ENCODE measurements around the gene MYO15B. TPM values are rescaled to one million over a fixed set of nuclear protein-coding genes. Genes with fewer than 3 reads are reported as not detected.

The MYO15B gene
- total and polyA plus RNA-seq, 2 of the 13 experiments (the other 11 are each of a cell fraction or from before 2014, with no cell fraction given), result 2.8 to 8.1 TPM

DNA sequence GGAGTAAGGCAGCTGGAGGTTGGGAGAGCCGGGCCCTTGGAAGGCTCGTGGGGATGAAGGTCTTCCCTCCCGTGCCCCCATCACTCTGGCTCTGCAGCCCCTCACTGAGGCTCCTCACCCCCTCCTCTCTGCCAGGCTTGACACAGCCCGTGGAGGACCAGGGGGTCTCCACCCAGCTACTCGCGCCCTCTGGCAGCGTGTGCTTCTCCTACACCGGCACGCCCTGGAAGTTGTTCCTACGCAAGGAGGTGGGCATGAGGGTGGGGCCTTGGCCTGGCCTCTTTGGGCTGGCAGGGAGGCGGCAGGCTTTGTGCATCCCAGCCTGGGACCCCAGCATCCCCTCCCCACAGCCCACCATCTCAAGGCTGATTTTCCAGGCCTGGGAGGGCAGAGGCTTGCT is 30.1 kb downstream of the MYO15B start:
- in situ Hi-C loops (cut with HindIII; ENCODE audit: extremely low pct_ligation_motif_present, low pct_unique_long_range_greater_than_20kb) (loop anchor here (10.0 kb wide), 1 partner anchor 137 kb away; no protein-coding TSS in a partner anchor), intact Hi-C loops (cut with micrococcal nuclease; ENCODE audit: unreplicated experiment) (no loop called here)
- no TSS peak for BruUV-seq (replicated peaks)
- Histone ChIP-seq H3K4me1 (ENCODE audit: insufficient read depth, low read length) (peaks cover 25% of the 10 kb centered on the region), H3K4me3 (replicated peaks in 1 of 3; ENCODE audit: insufficient read depth in 1 of 3, low read depth in 2 of 3, low read length in 3 of 3) (no peak overlapping the region), H3K27ac (ENCODE audit: extremely low read length, insufficient read depth, low read length) (no peak overlapping the region), H3K27me3 (ENCODE audit: control insufficient read depth in 1 of 2, insufficient read depth in 2 of 2, low read length in 2 of 2) (no peaks in the 10 kb centered on the region), H3K9ac (ENCODE audit: insufficient read depth, low read depth, low read length) (no peak overlapping the region), H4K20me1 (ENCODE audit: insufficient read depth, low read length) (no peaks in the 10 kb centered on the region; the same call in 1 of the 2 replicates), H3K79me2 (ENCODE audit: insufficient read depth, low read length) (no peaks in the 10 kb centered on the region), H3K9me3 (ENCODE audit: low read length) (no peaks in the 10 kb centered on the region), H3K36me3 (replicated peaks in 1 of 2; ENCODE audit: control insufficient read depth in 1 of 2, insufficient read depth in 2 of 2, low read length in 2 of 2) (no peaks in the 10 kb centered on the region), H2AFZ (ENCODE audit: low read length) (no peak overlapping the region), H3K4me2 (ENCODE audit: low read depth, low read length) (no peak overlapping the region)
- ChIA-PET POLR2A (interaction anchor here (1.4 to 1.8 kb wide), 3 partner anchors 12 to 29 kb away, joined by 3 to 6 read pairs (median 4); partner anchors contain the start of gene SMIM5), CTCF (ENCODE audit: low intra/inter-chr PET ratio, low total read pairs) (no interaction called here)
- TF ChIP-seq, protein P1, sequence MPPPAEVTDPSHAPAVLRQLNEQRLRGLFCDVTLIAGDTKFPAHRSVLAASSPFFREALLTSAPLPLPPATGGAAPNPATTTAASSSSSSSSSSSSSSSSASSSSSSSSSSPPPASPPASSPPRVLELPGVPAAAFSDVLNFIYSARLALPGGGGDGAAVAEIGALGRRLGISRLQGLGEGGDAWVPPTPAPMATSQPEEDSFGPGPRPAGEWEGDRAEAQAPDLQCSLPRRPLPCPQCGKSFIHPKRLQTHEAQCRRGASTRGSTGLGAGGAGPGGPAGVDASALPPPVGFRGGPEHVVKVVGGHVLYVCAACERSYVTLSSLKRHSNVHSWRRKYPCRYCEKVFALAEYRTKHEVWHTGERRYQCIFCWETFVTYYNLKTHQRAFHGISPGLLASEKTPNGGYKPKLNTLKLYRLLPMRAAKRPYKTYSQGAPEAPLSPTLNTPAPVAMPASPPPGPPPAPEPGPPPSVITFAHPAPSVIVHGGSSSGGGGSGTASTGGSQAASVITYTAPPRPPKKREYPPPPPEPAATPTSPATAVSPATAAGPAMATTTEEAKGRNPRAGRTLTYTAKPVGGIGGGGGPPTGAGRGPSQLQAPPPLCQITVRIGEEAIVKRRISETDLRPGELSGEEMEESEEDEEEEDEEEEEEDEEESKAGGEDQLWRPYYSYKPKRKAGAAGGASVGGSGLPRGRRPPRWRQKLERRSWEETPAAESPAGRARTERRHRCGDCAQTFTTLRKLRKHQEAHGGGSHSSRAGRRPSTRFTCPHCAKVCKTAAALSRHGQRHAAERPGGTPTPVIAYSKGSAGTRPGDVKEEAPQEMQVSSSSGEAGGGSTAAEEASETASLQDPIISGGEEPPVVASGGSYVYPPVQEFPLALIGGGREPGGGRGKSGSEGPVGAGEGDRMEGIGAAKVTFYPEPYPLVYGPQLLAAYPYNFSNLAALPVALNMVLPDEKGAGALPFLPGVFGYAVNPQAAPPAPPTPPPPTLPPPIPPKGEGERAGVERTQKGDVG (CRISPR knock-in tag; IDR thresholded peaks at IDR 0.05; ENCODE audit: borderline replicate concordance), result no peak
- TF ChIP-seq ZNF24 (IDR thresholded peaks at IDR 0.05) (no peak), AGO2 (optimal IDR thresholded peaks at IDR 0.05; ENCODE audit: low read depth, low read length) (peak; percentile 51), AGO1 (IDR thresholded peaks at IDR 0.05; ENCODE audit: low read depth, low read length, poor library complexity, severe bottlenecking) (peak; percentile 28), ZNF883 (CRISPR knock-in tag; IDR thresholded peaks at IDR 0.05; ENCODE audit: not compliant biosample characterization) (no peak), DNMT1 (CRISPR knock-in tag; IDR thresholded peaks at IDR 0.05) (0 out of 2 replicates have a peak, but pooled peaks have one; percentile 27)
- TF ChIP-seq, protein P2, sequence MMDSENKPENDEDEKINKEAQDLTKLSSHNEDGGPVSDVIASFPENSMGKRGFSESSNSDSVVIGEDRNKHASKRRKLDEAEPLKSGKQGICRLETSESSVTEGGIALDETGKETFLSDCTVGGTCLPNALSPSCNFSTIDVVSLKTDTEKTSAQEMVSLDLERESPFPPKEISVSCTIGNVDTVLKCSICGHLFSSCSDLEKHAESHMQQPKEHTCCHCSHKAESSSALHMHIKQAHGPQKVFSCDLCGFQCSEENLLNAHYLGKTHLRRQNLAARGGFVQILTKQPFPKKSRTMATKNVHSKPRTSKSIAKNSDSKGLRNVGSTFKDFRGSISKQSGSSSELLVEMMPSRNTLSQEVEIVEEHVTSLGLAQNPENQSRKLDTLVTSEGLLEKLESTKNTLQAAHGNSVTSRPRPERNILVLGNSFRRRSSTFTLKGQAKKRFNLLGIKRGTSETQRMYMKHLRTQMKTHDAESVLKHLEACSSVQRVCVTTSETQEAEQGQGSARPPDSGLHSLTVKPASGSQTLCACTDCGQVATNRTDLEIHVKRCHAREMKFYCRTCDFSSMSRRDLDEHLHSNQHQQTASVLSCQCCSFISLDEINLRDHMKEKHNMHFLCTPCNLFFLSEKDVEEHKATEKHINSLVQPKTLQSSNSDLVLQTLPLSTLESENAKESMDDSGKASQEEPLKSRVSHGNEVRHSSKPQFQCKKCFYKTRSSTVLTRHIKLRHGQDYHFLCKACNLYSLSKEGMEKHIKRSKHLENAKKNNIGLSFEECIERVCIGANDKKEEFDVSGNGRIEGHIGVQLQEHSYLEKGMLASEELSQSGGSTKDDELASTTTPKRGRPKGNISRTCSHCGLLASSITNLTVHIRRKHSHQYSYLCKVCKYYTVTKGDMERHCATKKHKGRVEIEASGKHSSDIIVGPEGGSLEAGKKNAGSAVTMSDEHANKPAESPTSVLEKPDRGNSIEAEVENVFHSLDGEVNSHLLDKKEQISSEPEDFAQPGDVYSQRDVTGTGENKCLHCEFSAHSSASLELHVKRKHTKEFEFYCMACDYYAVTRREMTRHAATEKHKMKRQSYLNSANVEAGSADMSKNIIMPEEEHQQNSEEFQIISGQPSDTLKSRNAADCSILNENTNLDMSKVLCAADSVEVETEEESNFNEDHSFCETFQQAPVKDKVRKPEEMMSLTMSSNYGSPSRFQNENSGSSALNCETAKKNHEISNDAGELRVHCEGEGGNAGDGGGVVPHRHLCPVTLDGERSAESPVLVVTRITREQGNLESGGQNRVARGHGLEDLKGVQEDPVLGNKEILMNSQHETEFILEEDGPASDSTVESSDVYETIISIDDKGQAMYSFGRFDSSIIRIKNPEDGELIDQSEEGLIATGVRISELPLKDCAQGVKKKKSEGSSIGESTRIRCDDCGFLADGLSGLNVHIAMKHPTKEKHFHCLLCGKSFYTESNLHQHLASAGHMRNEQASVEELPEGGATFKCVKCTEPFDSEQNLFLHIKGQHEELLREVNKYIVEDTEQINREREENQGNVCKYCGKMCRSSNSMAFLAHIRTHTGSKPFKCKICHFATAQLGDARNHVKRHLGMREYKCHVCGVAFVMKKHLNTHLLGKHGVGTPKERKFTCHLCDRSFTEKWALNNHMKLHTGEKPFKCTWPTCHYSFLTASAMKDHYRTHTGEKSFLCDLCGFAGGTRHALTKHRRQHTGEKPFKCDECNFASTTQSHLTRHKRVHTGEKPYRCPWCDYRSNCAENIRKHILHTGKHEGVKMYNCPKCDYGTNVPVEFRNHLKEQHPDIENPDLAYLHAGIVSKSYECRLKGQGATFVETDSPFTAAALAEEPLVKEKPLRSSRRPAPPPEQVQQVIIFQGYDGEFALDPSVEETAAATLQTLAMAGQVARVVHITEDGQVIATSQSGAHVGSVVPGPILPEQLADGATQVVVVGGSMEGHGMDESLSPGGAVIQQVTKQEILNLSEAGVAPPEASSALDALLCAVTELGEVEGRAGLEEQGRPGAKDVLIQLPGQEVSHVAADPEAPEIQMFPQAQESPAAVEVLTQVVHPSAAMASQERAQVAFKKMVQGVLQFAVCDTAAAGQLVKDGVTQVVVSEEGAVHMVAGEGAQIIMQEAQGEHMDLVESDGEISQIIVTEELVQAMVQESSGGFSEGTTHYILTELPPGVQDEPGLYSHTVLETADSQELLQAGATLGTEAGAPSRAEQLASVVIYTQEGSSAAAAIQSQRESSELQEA (CRISPR knock-in tag; IDR thresholded peaks at IDR 0.05; ENCODE audit: not compliant biosample characterization), result no peak
- ATAC-seq (no peak), FAIRE-seq (no peak), DNase-seq (ENCODE audit: low spot score) (no peak)
- WGBS (ENCODE audit: low lambda C conversion rate), result 91% methylated on average over 10 of the region's 11 CpGs

Measured in HepG2 (cell line).